Activated CD4-positive, CD25-positive, alpha-beta regulatory T cell treated with anti-CD3 and anti-CD28 coated beads, Interleukin-2, amount 50 U/mL, for 16 hours (primary cell): ENCODE data around the gene HYCC1.
"Not testable (repeated sequence)": the region's sequence is repeated elsewhere in the genome, so short reads cannot be mapped to it uniquely, and the experiment has no call there.

Experiments used
- DNase-seq: peaks from one replicate; pipeline ENCODE4 v3.0.0-alpha.2; 2020; ENCODE audit warnings: low read depth, low spot score

HYCC1 gene

GRCh38 chr7:22985436-22985835 lies 28.5 kb downstream of the HYCC1 start:
- no peak for DNase-seq

- DNase-seq, result no peak
Observed at GRCh38 chr7:22983257-22983855, 30.6 kb downstream of the HYCC1 start.

DNA sequence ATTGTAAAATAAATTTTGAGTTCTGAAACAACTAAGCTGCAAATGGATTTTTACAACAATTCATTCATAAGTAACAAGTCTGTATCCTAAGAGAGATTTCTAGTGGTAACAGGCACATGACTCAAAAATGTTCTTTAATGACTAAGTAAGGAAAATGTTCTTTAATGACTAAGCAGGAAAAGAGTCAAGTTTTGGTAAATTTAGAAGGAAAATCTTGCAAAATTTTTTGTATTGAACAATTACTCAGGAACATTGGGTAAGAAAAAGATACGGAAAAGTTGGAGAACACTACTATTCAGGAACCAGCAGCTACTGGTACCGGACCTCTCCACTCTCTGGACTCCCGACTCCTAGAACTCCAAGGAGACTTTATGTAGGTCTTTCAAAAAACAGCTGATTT lies 33.5 kb downstream of the HYCC1 start:
- DNase-seq, result no peak

GRCh38 chr7:22979861-22980260 lies 34.1 kb downstream of the HYCC1 start:
- no peak for DNase-seq

- DNase-seq, result no peak
Observed at GRCh38 chr7:22979251-22979650, 34.7 kb downstream of the HYCC1 start.

- DNase-seq, result not testable (repeated sequence)
Observed at GRCh38 chr7:22974636-22975035, 39.3 kb downstream of the HYCC1 start.

- DNase-seq, result no peak
Observed at GRCh38 chr7:22972207-22972606, 41.7 kb downstream of the HYCC1 start.

DNA sequence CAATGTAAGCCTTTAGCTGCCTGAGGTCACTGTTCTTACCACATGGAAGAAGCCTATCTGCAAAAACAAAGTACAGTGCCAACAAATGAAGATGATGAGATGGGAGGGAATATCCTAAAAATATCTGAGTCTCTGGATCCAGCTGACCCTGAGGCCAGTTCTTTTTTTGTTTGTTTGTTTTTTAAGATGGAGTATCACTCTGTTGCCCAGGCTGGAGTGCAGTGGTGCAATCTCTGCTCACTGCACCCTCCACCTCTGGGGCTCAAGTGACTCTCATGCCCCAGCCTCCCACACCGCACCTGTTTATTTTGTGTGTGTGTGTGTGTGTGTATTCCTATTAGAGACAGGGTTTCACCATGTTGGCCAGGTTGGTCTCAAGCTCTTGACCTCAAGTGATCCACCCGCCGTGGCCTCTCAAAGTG lies 44.9 kb downstream of the HYCC1 start:
- no peak for DNase-seq
